Measurements from ENCODE around the gene TTC7B. TPM values are rescaled to one million over a fixed set of nuclear protein-coding genes. Genes with fewer than 3 reads are reported as not detected.

TTC7B gene
- total RNA-seq, 1 experiment from 2014 or later = 9.6 TPM

GRCh38 chr14:90715495-90715894 lies 100.7 kb downstream of the TTC7B start:
- Mint-ChIP-seq H3K27me3 (ENCODE audit: unreplicated experiment) (no peaks in the 10 kb centered on the region), H3K4me3 (ENCODE audit: low read depth, unreplicated experiment) (no peak overlapping the region), H3K9me3 (ENCODE audit: low read depth, unreplicated experiment) (no peaks in the 10 kb centered on the region), H3K4me1 (ENCODE audit: low read depth, unreplicated experiment) (peaks cover 18% of the 10 kb centered on the region), H3K27ac (ENCODE audit: unreplicated experiment) (no peak overlapping the region), H3K36me3 (ENCODE audit: insufficient read depth, unreplicated experiment) (no peaks in the 10 kb centered on the region)
- CTCF ChIA-PET = no interaction called here
- no peak for DNase-seq
- TF ChIP-seq, protein P1, sequence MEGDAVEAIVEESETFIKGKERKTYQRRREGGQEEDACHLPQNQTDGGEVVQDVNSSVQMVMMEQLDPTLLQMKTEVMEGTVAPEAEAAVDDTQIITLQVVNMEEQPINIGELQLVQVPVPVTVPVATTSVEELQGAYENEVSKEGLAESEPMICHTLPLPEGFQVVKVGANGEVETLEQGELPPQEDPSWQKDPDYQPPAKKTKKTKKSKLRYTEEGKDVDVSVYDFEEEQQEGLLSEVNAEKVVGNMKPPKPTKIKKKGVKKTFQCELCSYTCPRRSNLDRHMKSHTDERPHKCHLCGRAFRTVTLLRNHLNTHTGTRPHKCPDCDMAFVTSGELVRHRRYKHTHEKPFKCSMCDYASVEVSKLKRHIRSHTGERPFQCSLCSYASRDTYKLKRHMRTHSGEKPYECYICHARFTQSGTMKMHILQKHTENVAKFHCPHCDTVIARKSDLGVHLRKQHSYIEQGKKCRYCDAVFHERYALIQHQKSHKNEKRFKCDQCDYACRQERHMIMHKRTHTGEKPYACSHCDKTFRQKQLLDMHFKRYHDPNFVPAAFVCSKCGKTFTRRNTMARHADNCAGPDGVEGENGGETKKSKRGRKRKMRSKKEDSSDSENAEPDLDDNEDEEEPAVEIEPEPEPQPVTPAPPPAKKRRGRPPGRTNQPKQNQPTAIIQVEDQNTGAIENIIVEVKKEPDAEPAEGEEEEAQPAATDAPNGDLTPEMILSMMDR (IDR thresholded peaks at IDR 0.05; ENCODE audit: unreplicated experiment) = no peak
- intact Hi-C loops (cut with micrococcal nuclease; ENCODE audit: unreplicated experiment) = no loop called here
- BruUV-seq (replicated peaks) = no TSS peak

GRCh38 chr14:90714811-90715210 lies 101.4 kb downstream of the TTC7B start:
- DNase-seq = no peak
- no peaks in the 10 kb centered on the region for H3K9me3 Mint-ChIP-seq (ENCODE audit: low read depth, unreplicated experiment)

DNA sequence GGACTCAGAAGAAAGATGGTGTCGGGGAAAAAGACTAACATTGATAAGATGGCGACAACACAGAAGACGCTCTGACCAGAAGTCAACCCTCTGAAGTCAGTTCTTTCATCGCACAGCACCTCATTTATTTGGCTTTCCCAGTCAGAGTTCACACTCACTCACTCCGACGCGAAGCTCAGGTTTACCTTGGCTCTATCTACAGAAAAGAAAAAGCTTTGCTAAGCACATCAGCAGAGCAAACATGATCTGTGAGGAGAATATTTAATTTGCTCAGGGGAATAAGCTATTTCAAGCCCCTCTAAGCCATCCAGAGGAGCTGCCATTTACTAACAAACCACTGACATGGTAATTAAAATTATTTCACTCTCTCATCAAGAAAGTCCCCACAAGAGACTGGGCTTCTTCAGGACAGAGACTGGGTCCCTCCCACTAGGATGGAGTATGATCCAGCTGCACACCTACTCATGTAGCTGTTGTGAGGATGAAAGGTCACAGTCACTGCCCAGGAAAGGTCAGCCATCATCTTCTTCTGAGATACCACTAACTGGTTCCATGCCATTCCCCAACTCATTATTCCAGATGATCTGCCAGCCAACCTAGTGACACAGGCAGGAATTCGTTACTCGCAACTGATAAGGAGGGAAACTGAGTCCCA lies 111.4 kb downstream of the TTC7B start:
- no peak overlapping the region for H3K4me3 Mint-ChIP-seq (ENCODE audit: low read depth, unreplicated experiment)
- no TSS peak for BruUV-seq (replicated peaks)

More at GRCh38 chr14:90714811-90715210, 101.4 kb downstream of the TTC7B start:
- TF ChIP-seq, protein P1 (IDR thresholded peaks at IDR 0.05; ENCODE audit: unreplicated experiment) = no peak
- no TSS peak for BruUV-seq (replicated peaks)
- CTCF ChIA-PET = no interaction called here
- Mint-ChIP-seq H3K27me3 (ENCODE audit: unreplicated experiment) (no peaks in the 10 kb centered on the region), H3K4me1 (ENCODE audit: low read depth, unreplicated experiment) (peaks cover 18% of the 10 kb centered on the region), H3K4me3 (ENCODE audit: low read depth, unreplicated experiment) (no peak overlapping the region), H3K36me3 (ENCODE audit: insufficient read depth, unreplicated experiment) (no peaks in the 10 kb centered on the region), H3K27ac (ENCODE audit: unreplicated experiment) (no peak overlapping the region)
- intact Hi-C loops (cut with micrococcal nuclease; ENCODE audit: unreplicated experiment) = no loop called here

DNA sequence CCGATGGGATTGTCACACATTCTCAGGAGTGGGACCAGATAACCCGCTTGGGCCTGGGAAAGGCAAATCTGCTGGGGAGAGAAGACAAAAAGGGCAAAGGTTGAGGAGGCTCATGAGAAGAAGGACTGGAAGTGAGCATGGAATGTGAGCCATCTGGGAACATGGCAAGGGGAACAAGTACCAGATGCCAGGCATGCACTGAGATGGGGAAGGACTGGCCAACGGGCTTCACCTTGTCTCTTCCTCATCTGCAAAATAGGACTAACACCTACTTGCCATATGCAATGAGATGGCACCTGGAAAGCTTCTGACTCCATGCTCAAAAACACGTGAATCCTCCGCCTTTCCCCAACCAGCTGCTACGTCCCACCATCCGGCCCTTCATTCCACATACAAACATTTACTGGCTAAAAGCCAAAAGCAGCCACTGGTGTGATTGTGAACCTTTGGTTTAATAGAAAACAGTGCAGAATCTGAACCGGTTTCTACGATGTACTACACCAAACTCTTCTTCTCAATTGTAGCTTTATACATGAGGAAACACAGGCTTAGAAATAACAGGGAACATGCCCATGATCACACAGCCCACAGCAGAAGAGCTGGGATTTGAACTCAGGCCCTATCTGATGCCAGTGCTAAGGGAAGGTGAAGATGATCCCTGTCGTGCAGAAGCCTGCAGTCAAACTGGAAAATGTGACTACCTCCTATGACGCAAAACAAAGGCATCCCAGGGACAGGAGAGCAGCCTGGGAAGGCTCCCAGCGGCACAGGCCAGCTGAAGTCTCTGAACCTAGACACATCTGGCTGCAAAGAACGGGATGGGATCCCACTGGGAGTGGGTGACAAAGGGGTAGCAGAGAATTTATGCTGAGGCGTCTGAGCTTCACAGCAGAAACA lies 112.1 kb downstream of the TTC7B start:
- H3K4me1 Mint-ChIP-seq (ENCODE audit: low read depth, unreplicated experiment) = no peaks in the 10 kb centered on the region

More for the DNA sequence above, 111.4 kb downstream of the TTC7B start:
- no peaks in the 10 kb centered on the region for H3K36me3 Mint-ChIP-seq (ENCODE audit: insufficient read depth, unreplicated experiment)
- intact Hi-C loops (cut with micrococcal nuclease; ENCODE audit: unreplicated experiment) = no loop called here
- no peaks in the 10 kb centered on the region for H3K4me1 Mint-ChIP-seq (ENCODE audit: low read depth, unreplicated experiment)
- DNase-seq = no peak
- no peaks in the 10 kb centered on the region for H3K9me3 Mint-ChIP-seq (ENCODE audit: low read depth, unreplicated experiment)
- CTCF ChIA-PET = interaction anchor here (0.6 kb wide), 1 partner anchor 468 kb away, joined by 4 read pairs; no protein-coding TSS in a partner anchor
- no peak overlapping the region for H3K27ac Mint-ChIP-seq (ENCODE audit: unreplicated experiment)
- H3K27me3 Mint-ChIP-seq (ENCODE audit: unreplicated experiment) = no peaks in the 10 kb centered on the region
- TF ChIP-seq, protein P1 (IDR thresholded peaks at IDR 0.05; ENCODE audit: unreplicated experiment) = no peak

More for the DNA sequence above, 112.1 kb downstream of the TTC7B start:
- H3K27me3 Mint-ChIP-seq (ENCODE audit: unreplicated experiment) = no peaks in the 10 kb centered on the region
- H3K4me3 Mint-ChIP-seq (ENCODE audit: low read depth, unreplicated experiment) = no peak overlapping the region
- H3K27ac Mint-ChIP-seq (ENCODE audit: unreplicated experiment) = no peak overlapping the region
- no peaks in the 10 kb centered on the region for H3K9me3 Mint-ChIP-seq (ENCODE audit: low read depth, unreplicated experiment)
- no TSS peak for BruUV-seq (replicated peaks)
- intact Hi-C loops (cut with micrococcal nuclease; ENCODE audit: unreplicated experiment) = no loop called here
- CTCF ChIA-PET = interaction anchor here (0.6 kb wide), 1 partner anchor 469 kb away, joined by 4 read pairs; no protein-coding TSS in a partner anchor
- no peaks in the 10 kb centered on the region for H3K36me3 Mint-ChIP-seq (ENCODE audit: insufficient read depth, unreplicated experiment)
- TF ChIP-seq, protein P1 (IDR thresholded peaks at IDR 0.05; ENCODE audit: unreplicated experiment) = no peak
- DNase-seq = no peak

Data from Calu3 (cell line).